Brain microvascular endothelial cell (primary cell): ENCODE results near the gene DENND2A.

Source experiments
- DNase-seq: peaks from one replicate; pipeline ENCODE4 v3.0.0-alpha.2; 2020
- H3K27ac ChIP-seq: fragments of 250-450 bp; sonication (Bioruptor Pico); 2 replicates; pipeline ENCODE4 v1.5.1; 2020; ENCODE audit warnings: mild to moderate bottlenecking, moderate library complexity
- H3K27me3 ChIP-seq: fragments of 250-450 bp; sonication (Bioruptor Pico); replicated peaks from 2 replicates; pipeline ENCODE4 v1.5.1; 2020; ENCODE audit warnings: mild to moderate bottlenecking
- H3K36me3 ChIP-seq: fragments of 250-450 bp; sonication (Bioruptor Pico); replicated peaks from 2 replicates; pipeline ENCODE4 v1.5.1; 2020; ENCODE audit warnings: mild to moderate bottlenecking
- H3K4me3 ChIP-seq: 2 replicates; pipeline ENCODE4 v1.5.1; 2011; ENCODE audit warnings: low read depth, mild to moderate bottlenecking, control low read depth, low read length, moderate library complexity
- in situ Hi-C: cut with HindIII; loops from 2 replicates; pipeline ENCODE4 v1.10.0; 2017; ENCODE audit warnings: low sequenced_read_pairs, low pct_ligation_motif_present
- TF ChIP-seq, protein P1 (sequence below): IDR thresholded peaks from 2 replicates; pipeline ENCODE4 v1.5.1; 2011; ENCODE audit warnings: low read depth, mild to moderate bottlenecking, moderate library complexity, low read length, control low read depth, inconsistent platforms; ENCODE audit errors: missing control alignments

Gene DENND2A

DNA sequence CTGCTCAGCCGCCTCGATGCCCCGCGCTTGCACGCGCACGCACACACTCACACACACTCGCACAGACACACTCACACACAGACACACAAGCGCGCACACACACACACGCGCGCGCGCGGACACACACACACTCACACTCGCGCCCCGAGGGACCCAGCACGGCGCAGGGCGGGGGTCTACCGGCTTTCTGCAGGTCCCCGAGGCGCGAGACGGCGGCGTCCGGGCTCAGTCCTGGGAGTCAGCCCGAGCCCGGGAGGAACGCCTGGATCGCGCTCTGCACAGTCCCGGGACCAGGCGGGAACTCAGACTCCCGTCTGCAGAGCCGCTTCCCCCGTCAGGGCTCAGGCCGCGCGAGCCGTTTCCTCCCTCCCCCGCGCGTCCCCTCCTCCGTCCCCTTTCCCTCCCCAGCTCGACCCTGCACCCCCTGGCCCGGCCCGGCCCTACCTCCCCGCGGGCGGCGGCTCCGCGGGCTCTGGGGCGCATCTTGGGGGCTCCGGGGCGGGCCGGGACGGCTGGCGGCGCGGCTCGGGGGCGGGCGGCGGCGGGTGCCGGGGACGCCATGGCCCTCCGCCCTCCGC is 464 bp downstream of the DENND2A start:
- no peak for DNase-seq
- H3K27me3 ChIP-seq = no peaks in the 10 kb centered on the region
- H3K36me3 ChIP-seq = no peaks in the 10 kb centered on the region
- in situ Hi-C loops = no loop called here
- TF ChIP-seq, protein P1, sequence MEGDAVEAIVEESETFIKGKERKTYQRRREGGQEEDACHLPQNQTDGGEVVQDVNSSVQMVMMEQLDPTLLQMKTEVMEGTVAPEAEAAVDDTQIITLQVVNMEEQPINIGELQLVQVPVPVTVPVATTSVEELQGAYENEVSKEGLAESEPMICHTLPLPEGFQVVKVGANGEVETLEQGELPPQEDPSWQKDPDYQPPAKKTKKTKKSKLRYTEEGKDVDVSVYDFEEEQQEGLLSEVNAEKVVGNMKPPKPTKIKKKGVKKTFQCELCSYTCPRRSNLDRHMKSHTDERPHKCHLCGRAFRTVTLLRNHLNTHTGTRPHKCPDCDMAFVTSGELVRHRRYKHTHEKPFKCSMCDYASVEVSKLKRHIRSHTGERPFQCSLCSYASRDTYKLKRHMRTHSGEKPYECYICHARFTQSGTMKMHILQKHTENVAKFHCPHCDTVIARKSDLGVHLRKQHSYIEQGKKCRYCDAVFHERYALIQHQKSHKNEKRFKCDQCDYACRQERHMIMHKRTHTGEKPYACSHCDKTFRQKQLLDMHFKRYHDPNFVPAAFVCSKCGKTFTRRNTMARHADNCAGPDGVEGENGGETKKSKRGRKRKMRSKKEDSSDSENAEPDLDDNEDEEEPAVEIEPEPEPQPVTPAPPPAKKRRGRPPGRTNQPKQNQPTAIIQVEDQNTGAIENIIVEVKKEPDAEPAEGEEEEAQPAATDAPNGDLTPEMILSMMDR = no peak
- H3K27ac ChIP-seq = peak overlapping the region; percentile 67
- peak overlapping the region; percentile 68 for H3K4me3 ChIP-seq

DNA sequence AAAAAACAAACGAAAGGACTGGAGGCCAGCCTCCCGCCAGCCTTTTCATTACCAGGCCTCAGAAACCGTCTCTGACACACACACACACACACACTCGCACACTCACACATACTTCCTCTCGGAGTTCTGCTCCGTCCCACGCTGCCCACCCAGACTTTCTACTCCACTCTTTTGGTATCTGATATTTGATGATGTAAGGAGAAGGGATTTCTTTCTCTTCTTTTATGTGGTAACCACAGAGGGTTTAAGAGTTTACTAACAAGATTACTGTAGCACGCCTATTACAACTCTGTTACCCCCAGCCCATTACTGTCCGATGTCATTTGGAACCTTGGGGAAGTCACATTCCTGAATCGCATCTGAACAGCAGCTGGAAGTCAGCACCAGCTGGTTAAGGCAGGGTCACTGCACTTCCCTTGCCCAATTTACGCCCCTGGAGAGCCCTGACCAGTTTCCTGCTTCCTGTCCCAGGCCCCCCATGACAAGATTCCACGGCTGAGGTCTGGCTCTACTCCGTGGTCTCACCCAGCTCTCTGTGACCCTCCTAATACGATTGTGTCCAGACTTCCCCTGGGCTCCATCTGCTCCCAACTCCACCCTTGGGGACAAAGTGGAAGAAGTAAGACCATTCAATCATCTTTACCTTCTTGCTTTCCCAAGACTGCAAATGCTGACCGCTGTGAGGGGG is 1.1 kb downstream of the DENND2A start:
- TF ChIP-seq, protein P1 = no peak
- peak; percentile 73 for DNase-seq
- H3K4me3 ChIP-seq = peak overlapping the region; percentile 68
- no peaks in the 10 kb centered on the region for H3K36me3 ChIP-seq
- in situ Hi-C loops = no loop called here
- peak overlapping the region; percentile 67 for H3K27ac ChIP-seq
- no peaks in the 10 kb centered on the region for H3K27me3 ChIP-seq

DNA sequence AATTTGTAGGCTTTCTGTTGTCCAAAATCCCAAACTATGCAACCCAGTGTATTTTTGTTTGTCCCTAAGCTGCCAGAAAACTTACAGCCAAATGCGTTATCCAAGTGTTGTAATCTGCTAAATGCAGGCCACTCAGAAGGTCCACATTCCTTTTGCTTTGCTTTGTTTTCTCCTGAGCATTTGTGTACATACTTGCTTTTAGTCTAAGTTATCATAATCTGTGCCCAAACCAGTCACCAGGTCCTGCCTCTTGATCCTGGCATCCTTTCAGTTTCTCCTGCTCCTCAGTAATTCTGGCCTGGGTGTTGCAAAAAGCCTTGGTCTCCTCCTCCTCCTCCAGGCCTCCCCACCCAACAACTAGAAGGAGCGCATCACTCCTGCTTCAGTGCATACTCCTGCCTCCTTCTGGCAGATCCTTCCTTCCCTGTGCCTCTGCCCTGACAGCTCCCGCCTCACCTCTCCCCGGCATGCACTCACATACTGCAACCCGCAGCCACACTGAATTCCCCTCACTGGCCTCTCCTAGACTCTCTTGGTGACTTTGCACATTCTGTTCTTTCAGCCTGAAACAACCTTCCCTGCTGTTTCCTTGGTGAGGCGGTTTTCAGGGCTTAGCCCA is 2.3 kb downstream of the DENND2A start:
- H3K27ac ChIP-seq = peak overlapping the region; percentile 67
- no peaks in the 10 kb centered on the region for H3K36me3 ChIP-seq
- TF ChIP-seq, protein P1 = peak; percentile 52
- no peak overlapping the region for H3K4me3 ChIP-seq
- peak; percentile 35 for DNase-seq
- in situ Hi-C loops = no loop called here
- H3K27me3 ChIP-seq = no peaks in the 10 kb centered on the region

DNA sequence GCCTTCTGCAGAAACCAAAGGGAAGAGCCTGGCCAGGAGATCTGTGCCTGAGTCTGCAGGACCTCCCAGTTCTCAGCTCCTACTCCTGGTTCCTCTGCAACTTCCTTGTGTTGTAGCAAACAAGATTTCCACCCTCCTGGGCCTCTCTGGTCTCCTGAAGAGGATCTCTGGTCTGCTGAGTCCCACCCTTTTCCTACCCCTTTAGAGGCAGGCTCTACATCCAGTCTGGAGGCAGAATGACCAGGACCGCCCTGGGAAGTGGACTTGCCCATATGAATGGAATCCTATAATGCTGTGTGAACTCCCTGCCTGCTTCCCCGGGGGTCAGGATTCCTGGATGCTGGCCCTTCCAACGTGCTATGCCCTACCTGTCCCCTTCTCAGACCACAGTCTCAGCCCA is 3.2 kb downstream of the DENND2A start:
- DNase-seq = no peak
- in situ Hi-C loops = no loop called here
- TF ChIP-seq, protein P1 = no peak
- Histone ChIP-seq H3K27ac (no peak overlapping the region), H3K4me3 (no peak overlapping the region), H3K36me3 (no peaks in the 10 kb centered on the region), H3K27me3 (no peaks in the 10 kb centered on the region)

DNA sequence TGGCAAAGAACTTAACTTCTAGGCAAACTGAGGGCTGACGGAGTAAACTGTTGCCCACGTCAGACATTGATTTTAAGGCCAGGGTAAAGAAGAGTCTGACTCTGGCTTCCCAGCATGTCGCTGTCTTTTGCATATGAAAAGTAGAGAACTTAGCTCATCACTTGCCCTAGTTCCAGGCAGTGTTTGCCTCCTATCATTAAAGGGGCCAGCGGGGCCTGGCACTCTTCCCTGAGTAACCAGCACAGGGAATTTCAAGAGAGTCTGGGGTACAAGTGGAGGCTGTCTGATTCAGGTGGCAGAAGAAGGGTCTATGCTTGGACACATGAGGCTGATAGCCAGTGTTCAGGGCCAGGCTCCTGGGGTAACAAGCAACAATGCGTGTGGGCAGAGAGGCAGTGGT is 4.8 kb downstream of the DENND2A start:
- TF ChIP-seq, protein P1 = no peak
- H3K36me3 ChIP-seq = no peaks in the 10 kb centered on the region
- H3K27me3 ChIP-seq = no peaks in the 10 kb centered on the region
- no peak for DNase-seq
- no peak overlapping the region for H3K4me3 ChIP-seq
- in situ Hi-C loops = no loop called here
- no peak overlapping the region for H3K27ac ChIP-seq

DNA sequence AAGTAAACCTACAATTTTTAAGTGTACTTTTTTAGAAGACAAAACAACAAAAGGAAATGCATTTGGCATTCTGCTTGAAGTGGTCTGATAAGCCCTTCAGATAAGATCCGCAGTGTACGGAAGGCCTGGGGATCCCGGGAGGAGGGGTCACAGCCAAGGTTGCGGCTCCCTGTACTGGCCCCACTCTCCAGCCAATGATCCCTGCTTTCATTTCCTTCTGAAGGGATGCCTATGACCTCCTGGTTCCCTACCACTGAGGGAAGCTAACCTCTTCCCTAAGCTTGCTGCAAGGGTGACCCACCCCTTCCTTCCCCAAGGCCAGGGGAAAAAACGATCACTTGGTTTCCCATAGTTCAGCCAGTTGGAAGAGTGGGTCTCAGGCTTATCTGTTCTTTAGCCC is 5.3 kb downstream of the DENND2A start:
- Histone ChIP-seq H3K4me3 (no peak overlapping the region), H3K27me3 (no peaks in the 10 kb centered on the region), H3K27ac (no peak overlapping the region), H3K36me3 (no peaks in the 10 kb centered on the region)
- TF ChIP-seq, protein P1 = no peak
- DNase-seq = no peak
- in situ Hi-C loops = no loop called here
